Astrocyte (in vitro differentiated cells and primary cell): Measurements from ENCODE around the gene GALNS. TPM values are rescaled to one million over a fixed set of nuclear protein-coding genes. Genes with fewer than 3 reads are reported as not detected.

Experiments used
- DNase-seq: peaks from one replicate; pipeline ENCODE4 v3.0.0-alpha.2; 2010; ENCODE audit warnings: low read depth
- FAIRE-seq: peaks from 2 replicates; lab custom pipeline; 2011; peaks lifted over from hg19 to GRCh38; lab: Jason Lieb, UNC
- H2AFZ ChIP-seq: 2 replicates; pipeline ENCODE4 v1.6.0; 2012; ENCODE audit warnings: low read depth, low read length, inconsistent platforms
- H3K27ac ChIP-seq: 2 replicates; pipeline ENCODE4 v1.5.1; 2011; ENCODE audit warnings: low read depth, low read length, inconsistent platforms
- H3K27me3 ChIP-seq: 2 replicates; pipeline ENCODE4 v1.6.0; 2011; ENCODE audit warnings: low read length, inconsistent platforms; ENCODE audit not compliant: insufficient read depth
- H3K36me3 ChIP-seq: 2 replicates; pipeline ENCODE4 v1.5.1; 2011; ENCODE audit warnings: low read length, inconsistent platforms; ENCODE audit not compliant: insufficient read depth
- H3K4me1 ChIP-seq: 2 replicates; pipeline ENCODE4 v1.5.1; 2011; ENCODE audit warnings: low read length, inconsistent platforms; ENCODE audit not compliant: insufficient read depth
- H3K4me2 ChIP-seq: 2 replicates; pipeline ENCODE4 v1.6.0; 2012; ENCODE audit warnings: low read length, inconsistent platforms
- H3K4me3 ChIP-seq: 2 replicates; pipeline ENCODE4 v1.5.1; 2011; ENCODE audit warnings: low read depth, mild to moderate bottlenecking, low read length, inconsistent platforms; ENCODE audit not compliant: insufficient read depth
- H3K79me2 ChIP-seq: 2 replicates; pipeline ENCODE4 v1.6.0; 2012; ENCODE audit warnings: mild to moderate bottlenecking, low read length, inconsistent platforms; ENCODE audit not compliant: insufficient read depth
- H3K9ac ChIP-seq: 2 replicates; pipeline ENCODE4 v1.6.0; 2012; ENCODE audit warnings: mild to moderate bottlenecking, low read length, inconsistent platforms
- H3K9me3 ChIP-seq: 2 replicates; pipeline ENCODE4 v1.5.1; 2012; ENCODE audit warnings: low read depth, mild to moderate bottlenecking, low read length, inconsistent platforms; ENCODE audit not compliant: insufficient read depth
- H4K20me1 ChIP-seq: 2 replicates; pipeline ENCODE4 v1.6.0; 2012; ENCODE audit warnings: low read length, inconsistent platforms; ENCODE audit not compliant: insufficient read depth
- H3K27ac Mint-ChIP-seq: one replicate; pipeline ENCODE4 v1.8.0; 2021; ENCODE audit warnings: mild to moderate bottlenecking, mixed read lengths; ENCODE audit not compliant: unreplicated experiment
- H3K27me3 Mint-ChIP-seq: one replicate; pipeline ENCODE4 v1.8.0; 2021; ENCODE audit warnings: low read depth, mixed read lengths; ENCODE audit not compliant: unreplicated experiment
- H3K36me3 Mint-ChIP-seq: one replicate; pipeline ENCODE4 v1.8.0; 2021; ENCODE audit warnings: low read depth, mixed read lengths; ENCODE audit not compliant: unreplicated experiment
- H3K4me1 Mint-ChIP-seq: one replicate; pipeline ENCODE4 v1.8.0; 2021; ENCODE audit warnings: low read depth, mixed read lengths; ENCODE audit not compliant: unreplicated experiment
- H3K4me3 Mint-ChIP-seq: one replicate; pipeline ENCODE4 v1.8.0; 2021; ENCODE audit warnings: mild to moderate bottlenecking, moderate library complexity, mixed read lengths; ENCODE audit not compliant: unreplicated experiment
- H3K9me3 Mint-ChIP-seq: one replicate; pipeline ENCODE4 v1.8.0; 2021; ENCODE audit warnings: mild to moderate bottlenecking, mixed read lengths; ENCODE audit not compliant: unreplicated experiment
- CTCF ChIP-seq: IDR thresholded peaks from 2 replicates; pipeline ENCODE4 v1.5.1; 2011; ENCODE audit warnings: low read depth, mild to moderate bottlenecking, inconsistent platforms, low read length, moderate library complexity; ENCODE audit not compliant: insufficient read depth
- EZH2 ChIP-seq: IDR thresholded peaks from 2 replicates; pipeline ENCODE4 v1.6.1; 2012; ENCODE audit warnings: mild to moderate bottlenecking, low read length, inconsistent platforms; ENCODE audit not compliant: insufficient read depth
- total RNA-seq: library from RNA; stranded (reverse); gene quantifications from 2 replicates; pipeline ENCODE4 v1.2.1, GENCODE V29; 2021

GALNS gene
- total RNA-seq, 1 donor from 2014 or later: 31.7 TPM

GRCh38 chr16:88810912-88811768, 45.6 kb downstream of the GALNS start:
- peak overlapping the region; percentile 83 for H3K9ac ChIP-seq
- DNase-seq (peak; percentile 57), FAIRE-seq (no peak)
- peaks cover 3% of the 10 kb centered on the region for H3K36me3 ChIP-seq
- peak overlapping the region; percentile 98 for H3K4me2 ChIP-seq
- peak overlapping the region; percentile 45 for H2AFZ ChIP-seq
- H3K9me3 ChIP-seq: no peaks in the 10 kb centered on the region
- peaks cover 33% of the 10 kb centered on the region for H4K20me1 ChIP-seq
- Mint-ChIP-seq H3K9me3 (no peaks in the 10 kb centered on the region), H3K27ac (peak overlapping the region; percentile 77), H3K27me3 (no peaks in the 10 kb centered on the region), H3K4me1 (peaks cover 2% of the 10 kb centered on the region), H3K4me3 (peak overlapping the region; percentile 89), H3K36me3 (peaks cover 2% of the 10 kb centered on the region)
- TF ChIP-seq CTCF (no peak), EZH2 (no peak)
- H3K27ac ChIP-seq: peak overlapping the region; percentile 77
- H3K79me2 ChIP-seq: peaks cover 28% of the 10 kb centered on the region
- no peaks in the 10 kb centered on the region for H3K27me3 ChIP-seq
- peaks cover 19% of the 10 kb centered on the region for H3K4me1 ChIP-seq
- peak overlapping the region; percentile 67 for H3K4me3 ChIP-seq

GRCh38 chr16:88810166-88810911, 46.4 kb downstream of the GALNS start:
- peaks cover 36% of the 10 kb centered on the region for H3K79me2 ChIP-seq
- peak overlapping the region; percentile 67 for H3K4me3 ChIP-seq
- Mint-ChIP-seq H3K27ac (peak overlapping the region; percentile 77), H3K36me3 (peaks cover 2% of the 10 kb centered on the region), H3K27me3 (no peaks in the 10 kb centered on the region), H3K9me3 (no peaks in the 10 kb centered on the region), H3K4me1 (peaks cover 2% of the 10 kb centered on the region), H3K4me3 (peak overlapping the region; percentile 89)
- peak overlapping the region; percentile 83 for H3K9ac ChIP-seq
- DNase-seq: no peak
- H4K20me1 ChIP-seq: peaks cover 35% of the 10 kb centered on the region
- no peaks in the 10 kb centered on the region for H3K27me3 ChIP-seq
- no peaks in the 10 kb centered on the region for H3K9me3 ChIP-seq
- peaks cover 3% of the 10 kb centered on the region for H3K36me3 ChIP-seq
- peak overlapping the region; percentile 98 for H3K4me2 ChIP-seq
- peaks cover 19% of the 10 kb centered on the region for H3K4me1 ChIP-seq
- H3K27ac ChIP-seq: peak overlapping the region; percentile 77
- FAIRE-seq: no peak
- no peak overlapping the region for H2AFZ ChIP-seq
- TF ChIP-seq CTCF: no peak
- TF ChIP-seq EZH2: no peak
